ENCODE measurements around the gene PROKR1.

DNA sequence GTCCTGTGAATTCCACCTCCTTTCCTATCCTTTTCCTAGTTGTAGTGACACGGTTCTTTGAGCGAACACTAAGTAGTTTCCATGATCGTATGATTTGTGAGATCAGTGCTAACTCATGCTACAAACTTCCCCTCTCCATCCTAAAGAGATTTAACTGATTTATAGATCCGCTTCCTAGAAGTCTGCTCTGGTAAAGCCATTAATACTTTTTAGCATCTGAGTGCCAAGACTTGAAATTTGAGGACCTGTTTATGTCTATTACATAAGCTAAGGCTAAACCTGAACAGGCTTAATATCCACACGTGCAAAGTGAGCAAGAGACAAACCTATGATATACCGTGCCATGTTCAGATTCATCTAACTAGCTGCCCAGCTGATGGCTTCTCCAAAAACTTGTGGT lies 14.9 kb downstream of the PROKR1 start:
- TF ChIP-seq, protein P1, sequence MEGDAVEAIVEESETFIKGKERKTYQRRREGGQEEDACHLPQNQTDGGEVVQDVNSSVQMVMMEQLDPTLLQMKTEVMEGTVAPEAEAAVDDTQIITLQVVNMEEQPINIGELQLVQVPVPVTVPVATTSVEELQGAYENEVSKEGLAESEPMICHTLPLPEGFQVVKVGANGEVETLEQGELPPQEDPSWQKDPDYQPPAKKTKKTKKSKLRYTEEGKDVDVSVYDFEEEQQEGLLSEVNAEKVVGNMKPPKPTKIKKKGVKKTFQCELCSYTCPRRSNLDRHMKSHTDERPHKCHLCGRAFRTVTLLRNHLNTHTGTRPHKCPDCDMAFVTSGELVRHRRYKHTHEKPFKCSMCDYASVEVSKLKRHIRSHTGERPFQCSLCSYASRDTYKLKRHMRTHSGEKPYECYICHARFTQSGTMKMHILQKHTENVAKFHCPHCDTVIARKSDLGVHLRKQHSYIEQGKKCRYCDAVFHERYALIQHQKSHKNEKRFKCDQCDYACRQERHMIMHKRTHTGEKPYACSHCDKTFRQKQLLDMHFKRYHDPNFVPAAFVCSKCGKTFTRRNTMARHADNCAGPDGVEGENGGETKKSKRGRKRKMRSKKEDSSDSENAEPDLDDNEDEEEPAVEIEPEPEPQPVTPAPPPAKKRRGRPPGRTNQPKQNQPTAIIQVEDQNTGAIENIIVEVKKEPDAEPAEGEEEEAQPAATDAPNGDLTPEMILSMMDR (IDR thresholded peaks at IDR 0.05): no peak
- no peak for TF ChIP-seq POLR2A (IDR thresholded peaks at IDR 0.05)
- TF ChIP-seq POLR2AphosphoS5 (IDR thresholded peaks at IDR 0.05): no peak
- TF ChIP-seq EP300 (IDR thresholded peaks at IDR 0.05): no peak
